ENCODE measurements around the gene MYO3B. TPM values are rescaled to one million over a fixed set of nuclear protein-coding genes. Genes with fewer than 3 reads are reported as not detected.
"Not testable (repeated sequence)": the region's sequence is repeated elsewhere in the genome, so short reads cannot be mapped to it uniquely, and the experiment has no call there.

MYO3B gene
- total RNA-seq, 1 donor from 2014 or later = 0.17 TPM

DNA sequence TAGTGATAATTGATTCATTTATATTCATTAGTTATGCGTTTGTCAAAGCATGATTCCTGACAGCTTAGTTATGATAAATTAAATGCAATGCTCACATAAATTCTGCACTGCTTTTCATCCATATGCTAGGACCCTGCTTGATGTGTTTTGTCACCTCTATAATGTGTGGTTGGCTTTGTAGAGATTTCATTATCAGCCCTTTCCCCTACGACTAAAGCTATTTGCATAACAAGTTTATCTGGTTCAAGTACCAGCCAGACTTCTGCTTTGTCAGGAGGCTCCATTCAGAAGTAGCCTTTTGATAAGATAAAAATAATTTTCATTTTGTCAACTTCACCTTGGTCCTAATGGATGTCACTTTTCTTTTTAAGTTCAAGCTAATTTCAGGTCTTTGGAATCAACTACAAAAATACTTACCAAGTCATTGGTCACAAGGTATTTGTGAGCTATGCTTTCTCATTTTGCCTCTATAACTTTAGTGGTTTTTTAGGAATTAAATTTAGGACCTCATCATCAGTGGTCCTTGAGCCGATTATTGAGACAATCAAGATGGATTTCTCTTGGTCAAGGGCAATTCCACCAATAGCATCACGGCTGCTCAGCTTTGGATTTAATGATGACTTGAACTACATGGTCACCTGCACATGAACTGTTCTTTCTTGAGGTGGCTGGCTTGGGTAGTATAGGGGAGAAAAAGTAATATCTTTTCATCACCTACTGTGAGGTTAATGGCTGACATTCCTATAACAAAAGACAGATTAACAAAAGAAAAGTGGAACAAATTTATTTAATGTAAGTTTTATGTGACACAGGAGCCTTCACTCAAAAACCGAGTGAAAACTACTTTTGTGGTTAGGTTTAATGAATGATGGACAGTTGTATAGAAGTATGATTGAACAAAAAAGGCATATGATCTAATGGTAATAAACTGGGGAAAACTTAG, 162.1 kb downstream of the MYO3B start:
- TF ChIP-seq, protein P1, sequence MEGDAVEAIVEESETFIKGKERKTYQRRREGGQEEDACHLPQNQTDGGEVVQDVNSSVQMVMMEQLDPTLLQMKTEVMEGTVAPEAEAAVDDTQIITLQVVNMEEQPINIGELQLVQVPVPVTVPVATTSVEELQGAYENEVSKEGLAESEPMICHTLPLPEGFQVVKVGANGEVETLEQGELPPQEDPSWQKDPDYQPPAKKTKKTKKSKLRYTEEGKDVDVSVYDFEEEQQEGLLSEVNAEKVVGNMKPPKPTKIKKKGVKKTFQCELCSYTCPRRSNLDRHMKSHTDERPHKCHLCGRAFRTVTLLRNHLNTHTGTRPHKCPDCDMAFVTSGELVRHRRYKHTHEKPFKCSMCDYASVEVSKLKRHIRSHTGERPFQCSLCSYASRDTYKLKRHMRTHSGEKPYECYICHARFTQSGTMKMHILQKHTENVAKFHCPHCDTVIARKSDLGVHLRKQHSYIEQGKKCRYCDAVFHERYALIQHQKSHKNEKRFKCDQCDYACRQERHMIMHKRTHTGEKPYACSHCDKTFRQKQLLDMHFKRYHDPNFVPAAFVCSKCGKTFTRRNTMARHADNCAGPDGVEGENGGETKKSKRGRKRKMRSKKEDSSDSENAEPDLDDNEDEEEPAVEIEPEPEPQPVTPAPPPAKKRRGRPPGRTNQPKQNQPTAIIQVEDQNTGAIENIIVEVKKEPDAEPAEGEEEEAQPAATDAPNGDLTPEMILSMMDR (IDR thresholded peaks at IDR 0.05) = no peak
- no peaks in the 10 kb centered on the region for H3K36me3 ChIP-seq
- intact Hi-C loops (cut with DNase I) = no loop called here
- no peak overlapping the region for H3K4me3 ChIP-seq
- H3K9me3 ChIP-seq = no peaks in the 10 kb centered on the region
- no peak overlapping the region for H3K27ac ChIP-seq
- no peak for ATAC-seq
- H3K4me1 ChIP-seq = no peaks in the 10 kb centered on the region
- no peaks in the 10 kb centered on the region for H3K27me3 ChIP-seq
- no peak for DNase-seq

DNA sequence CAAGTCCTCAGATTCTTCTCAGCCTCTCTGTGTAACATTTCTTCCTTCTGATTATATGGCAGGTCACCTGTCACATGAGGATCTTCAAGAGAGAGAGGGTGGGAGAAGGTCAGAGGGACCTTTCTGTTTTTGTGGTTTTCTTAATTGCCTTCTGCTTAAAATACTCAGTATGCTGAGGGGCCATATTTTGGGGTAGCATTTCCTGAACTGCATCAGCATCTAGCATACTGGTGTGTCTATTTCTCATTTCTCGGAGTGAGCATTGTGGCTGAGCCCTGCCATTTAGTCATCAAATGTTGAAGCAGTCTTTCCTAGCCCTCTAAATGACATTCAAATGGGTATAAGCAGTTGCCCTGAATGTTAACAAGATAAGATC, 162.7 kb downstream of the MYO3B start:
- Histone ChIP-seq H3K36me3 (no peaks in the 10 kb centered on the region), H3K4me1 (no peaks in the 10 kb centered on the region), H3K4me3 (no peak overlapping the region), H3K9me3 (no peaks in the 10 kb centered on the region), H3K27ac (no peak overlapping the region), H3K27me3 (no peaks in the 10 kb centered on the region)
- intact Hi-C loops (cut with DNase I) = no loop called here
- TF ChIP-seq, protein P1 (IDR thresholded peaks at IDR 0.05) = no peak
- DNase-seq = no peak
- no peak for ATAC-seq

DNA sequence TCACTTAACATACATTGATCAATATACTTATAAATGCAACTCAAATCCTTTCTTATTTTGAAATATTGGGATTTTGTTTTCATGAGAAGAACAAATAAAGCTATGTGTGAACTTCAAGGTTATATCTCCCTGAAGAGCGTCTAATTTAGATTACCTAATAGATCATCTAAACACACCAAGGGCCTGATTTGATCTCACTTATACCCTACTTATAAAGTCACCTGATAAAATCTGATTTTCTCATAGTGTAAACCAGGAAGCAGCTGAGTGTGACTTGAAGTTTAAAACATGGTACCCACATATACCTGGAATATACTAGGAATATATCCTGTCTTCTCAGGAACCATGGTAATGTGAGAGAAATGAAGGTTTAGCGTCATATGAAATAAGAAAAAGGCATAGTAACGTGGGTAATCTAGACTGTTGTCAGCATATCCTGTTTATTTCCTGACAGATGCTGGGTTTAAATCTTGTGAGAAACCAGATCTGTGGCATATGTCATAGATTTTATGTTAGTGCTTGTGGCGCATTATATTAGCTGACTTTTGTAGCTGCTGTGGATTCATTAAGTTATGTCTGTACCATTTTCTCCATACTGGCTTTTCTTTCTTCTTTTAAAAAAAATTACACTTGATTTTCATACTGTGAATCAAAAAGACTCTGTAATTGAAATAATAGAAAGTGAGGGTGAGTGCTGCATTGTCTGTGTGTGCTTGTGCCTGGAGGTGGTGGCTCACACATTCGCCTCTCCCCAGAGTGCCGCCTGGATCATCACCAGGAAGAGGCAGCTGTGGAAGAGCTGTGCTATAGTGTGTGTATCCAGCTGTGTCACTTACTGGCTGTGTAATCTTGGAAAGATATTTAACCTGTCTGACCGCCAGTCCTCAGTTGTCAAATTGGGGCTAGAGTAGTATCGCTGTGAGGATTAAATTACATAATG, 164.0 kb downstream of the MYO3B start:
- H3K4me3 ChIP-seq = no peak overlapping the region
- H3K4me1 ChIP-seq = no peaks in the 10 kb centered on the region
- DNase-seq (no peak), ATAC-seq (no peak)
- no peaks in the 10 kb centered on the region for H3K9me3 ChIP-seq
- no peaks in the 10 kb centered on the region for H3K36me3 ChIP-seq
- no peak overlapping the region for H3K27ac ChIP-seq
- intact Hi-C loops (cut with DNase I) = no loop called here
- TF ChIP-seq, protein P1 (IDR thresholded peaks at IDR 0.05) = no peak
- no peaks in the 10 kb centered on the region for H3K27me3 ChIP-seq

GRCh38 chr2:170344663-170345346, 166.9 kb downstream of the MYO3B start:
- H3K36me3 ChIP-seq = no peaks in the 10 kb centered on the region
- ATAC-seq = no peak
- intact Hi-C loops (cut with DNase I) = no loop called here

DNA sequence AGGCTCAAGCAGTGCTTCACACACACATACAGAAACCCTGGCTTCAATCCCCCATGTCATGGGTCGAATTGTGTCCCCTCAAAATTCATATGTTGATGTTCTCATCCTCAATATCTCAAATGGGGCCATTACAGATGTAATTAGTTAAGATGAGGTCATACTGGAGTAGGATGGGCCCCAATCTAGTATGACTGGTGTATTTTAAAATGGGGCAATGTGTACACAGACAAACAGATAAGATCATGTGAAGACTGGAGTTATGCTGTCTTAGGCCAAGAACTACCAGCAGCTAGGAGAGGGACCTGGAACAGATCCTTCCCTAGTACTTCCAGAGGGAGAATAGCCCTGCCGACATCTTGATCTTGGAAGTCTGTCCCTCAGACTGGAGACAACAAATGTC, 167.7 kb downstream of the MYO3B start:
- no peaks in the 10 kb centered on the region for H3K4me1 ChIP-seq
- H3K27me3 ChIP-seq = no peaks in the 10 kb centered on the region
- H3K27ac ChIP-seq = no peak overlapping the region
- DNase-seq (no peak), ATAC-seq (no peak)
- TF ChIP-seq, protein P1 (IDR thresholded peaks at IDR 0.05) = no peak
- H3K4me3 ChIP-seq = no peak overlapping the region
- intact Hi-C loops (cut with DNase I) = no loop called here
- H3K36me3 ChIP-seq = no peaks in the 10 kb centered on the region
- no peaks in the 10 kb centered on the region for H3K9me3 ChIP-seq

More at GRCh38 chr2:170344663-170345346, 166.9 kb downstream of the MYO3B start:
- Histone ChIP-seq H3K9me3 (no peaks in the 10 kb centered on the region), H3K27ac (no peak overlapping the region), H3K4me1 (no peaks in the 10 kb centered on the region), H3K27me3 (no peaks in the 10 kb centered on the region), H3K4me3 (no peak overlapping the region)
- no peak for DNase-seq
- TF ChIP-seq, protein P1 (IDR thresholded peaks at IDR 0.05) = no peak

- H3K36me3 ChIP-seq; H3K4me1 ChIP-seq; intact Hi-C loops (cut with DNase I); ATAC-seq; H3K27me3 ChIP-seq; DNase-seq; H3K27ac ChIP-seq; H3K9me3 ChIP-seq; H3K4me3 ChIP-seq: not testable (repeated sequence)
Observed at GRCh38 chr2:170349269-170349668, 171.3 kb downstream of the MYO3B start.

All from upper lobe of right lung (tissue), 1 donor.